Right ventricle myocardium inferior (tissue), 1 donor: ENCODE data around the gene CHN2. TPM values are rescaled to one million over a fixed set of nuclear protein-coding genes. Genes with fewer than 3 reads are reported as not detected.

ENCODE experiments used
- ATAC-seq: fragments of 200-7000 bp; cut with Tn5 transposase; one replicate; pipeline ENCODE4 v1.9.1; 2020; ENCODE audit warnings: mild to moderate bottlenecking, moderate library complexity
- DNase-seq: peaks from one replicate; pipeline ENCODE4 v3.0.0; 2021; ENCODE audit errors: missing footprints
- intact Hi-C: fragments of 100-400 bp; cut with DNase I; formaldehyde crosslinking; loops from one replicate; pipeline ENCODE4 v1.11.0; 2022
- long read RNA-seq: library from polyadenylated mRNA; unstranded; transcript quantifications from one replicate; pipeline ENCODE4 v2.0.0, GENCODE V29; 2021
- total RNA-seq: library from RNA; stranded (reverse); fragmentation: NEBNext Ultra II Directional; extraction: Animal tissue kit (Norgen Biotek cat#: 25700); gene quantifications from one replicate; pipeline ENCODE4 v1.2.1, GENCODE V29; 2021
- donor health status: DM: no; HTN: yes; CAD: no; lungs with severe emphysema.

Gene CHN2
- 20.2 TPM for total RNA-seq
- long read RNA-seq, partial matches to known transcripts, result 2 of 7 reads
- long read RNA-seq, other reads (novel, unspliced or antisense), result 5 of 7 reads

- intact Hi-C loops, result loop anchor here (5.0 to 10.0 kb wide), 2 partner anchors 212 to 270 kb away; no protein-coding TSS in a partner anchor
- ATAC-seq, result peak; percentile 57
- peak; percentile 84 for DNase-seq
Observed at GRCh38 chr7:29194594-29195427, at the start of gene CHN2. TSS of gene CHN2 (plus strand) at chr7:29194775.

GRCh38 chr7:29145553-29146056, 49.0 kb upstream of the CHN2 start:
- no peak for DNase-seq
- ATAC-seq, result no peak
- intact Hi-C loops, result no loop called here

- DNase-seq (peak; percentile 82), ATAC-seq (peak; percentile 76)
- intact Hi-C loops, result no loop called here
Observed at GRCh38 chr7:29146057-29146706, 48.4 kb upstream of the CHN2 start, which contains the start of gene CPVL. TSS of gene CPVL (minus strand) at chr7:29146537. CDS start at chr7:29121061, 25,476 bp downstream.

GRCh38 chr7:29146888-29147609, 47.5 kb upstream of the CHN2 start:
- intact Hi-C loops, result no loop called here
- peak; percentile 38 for ATAC-seq
- peak; percentile 73 for DNase-seq

- DNase-seq (no peak), ATAC-seq (peak; percentile 43)
- intact Hi-C loops, result no loop called here
Observed at GRCh38 chr7:29147821-29148220, 46.8 kb upstream of the CHN2 start.

- intact Hi-C loops, result no loop called here
- DNase-seq (no peak), ATAC-seq (no peak)
Observed at GRCh38 chr7:29149036-29149435, 45.5 kb upstream of the CHN2 start.

GRCh38 chr7:29150856-29151255, 43.7 kb upstream of the CHN2 start:
- ATAC-seq (no peak), DNase-seq (no peak)
- intact Hi-C loops, result no loop called here

- DNase-seq (no peak), ATAC-seq (no peak)
- intact Hi-C loops, result no loop called here
Observed at GRCh38 chr7:29154076-29154475, 40.5 kb upstream of the CHN2 start.

- no peak for ATAC-seq
- intact Hi-C loops, result no loop called here
- DNase-seq, result no peak
Observed at GRCh38 chr7:29156907-29157452, 37.6 kb upstream of the CHN2 start.

GRCh38 chr7:29158795-29159423, 35.7 kb upstream of the CHN2 start:
- intact Hi-C loops, result no loop called here
- DNase-seq, result no peak
- ATAC-seq, result no peak

GRCh38 chr7:29160080-29160479, 34.5 kb upstream of the CHN2 start:
- no peak for ATAC-seq
- DNase-seq, result no peak
- intact Hi-C loops, result no loop called here

GRCh38 chr7:29161231-29161630, 33.3 kb upstream of the CHN2 start:
- intact Hi-C loops, result no loop called here
- DNase-seq, result no peak
- no peak for ATAC-seq

GRCh38 chr7:29162577-29162976, 32.0 kb upstream of the CHN2 start:
- DNase-seq, result no peak
- ATAC-seq, result no peak
- intact Hi-C loops, result no loop called here

GRCh38 chr7:29163854-29164253, 30.7 kb upstream of the CHN2 start:
- no peak for ATAC-seq
- no peak for DNase-seq
- intact Hi-C loops, result no loop called here

- ATAC-seq (no peak), DNase-seq (no peak)
- intact Hi-C loops, result no loop called here
Observed at GRCh38 chr7:29167721-29168120, 26.9 kb upstream of the CHN2 start.

GRCh38 chr7:29170781-29171180, 23.8 kb upstream of the CHN2 start:
- DNase-seq, result no peak

GRCh38 chr7:29173458-29173857, 21.1 kb upstream of the CHN2 start:
- no peak for DNase-seq
- intact Hi-C loops, result no loop called here
- ATAC-seq, result no peak

More at GRCh38 chr7:29170781-29171180, 23.8 kb upstream of the CHN2 start:
- no peak for ATAC-seq
- intact Hi-C loops, result no loop called here

GRCh38 chr7:29177963-29178600, 16.5 kb upstream of the CHN2 start:
- intact Hi-C loops, result no loop called here
- DNase-seq (peak; percentile 79), ATAC-seq (peak; percentile 50)
